Right lobe of liver (tissue), 6 donors: ENCODE data around the gene ALKBH6. TPM values are rescaled to one million over a fixed set of nuclear protein-coding genes. Genes with fewer than 3 reads are reported as not detected.
A peak's percentile ranks its signal among the peaks of the same experiment; 100 is the strongest.

ENCODE experiments used
- ATAC-seq, 4 donors: fragments of 200-7000 bp; cut with Tn5 transposase; one replicate each; pipeline ENCODE4 v1.9.1; 2020; ENCODE audit warnings: mild to moderate bottlenecking in 4 of 4, moderate library complexity in 4 of 4
- DNase-seq, 3 donors: peaks; one replicate each; pipeline ENCODE4 v3.0.0-alpha.2; 2020
- H3K27ac ChIP-seq, 3 donors: fragments of 200-600 bp; one replicate each; pipeline ENCODE4 v1.8.0; 2022
- H3K27me3 ChIP-seq, 2 donors: fragments of 200-600 bp; one replicate each; pipeline ENCODE4 v1.8.0; 2022
- H3K36me3 ChIP-seq, 4 donors: fragments of 200-600 bp; sonication (generic) in 1 of 4; one replicate each; pipeline versions ENCODE4 v1.5.1 to v1.8.0; 2017 to 2022; ENCODE audit warnings: control low read depth in 1 of 4
- H3K4me1 ChIP-seq, 4 donors: fragments of 200-600 bp; sonication (generic) in 1 of 4; one replicate each; pipeline versions ENCODE4 v1.5.1 to v1.8.0; 2017 to 2022; ENCODE audit warnings: control low read depth in 1 of 4
- H3K4me3 ChIP-seq, 3 donors: fragments of 200-600 bp; one replicate each; pipeline ENCODE4 v1.8.0; 2022
- H3K9me3 ChIP-seq, 4 donors: fragments of 200-600 bp; sonication (generic) in 1 of 4; one replicate each; pipeline versions ENCODE4 v1.5.1 to v1.8.0; 2017 to 2022; ENCODE audit warnings: control low read depth in 1 of 4
- POLR2A ChIP-seq: fragments of 450-650 bp; IDR thresholded peaks from one replicate; pipeline ENCODE4 v1.6.1; 2017; ENCODE audit warnings: antibody characterized with exemption, mild to moderate bottlenecking
- WGBS: methylation state at CpG from one replicate; pipeline ENCODE4 v1.1.6; 2018; ENCODE audit warnings: low coverage, low lambda C conversion rate; ENCODE audit not compliant: insufficient coverage; ENCODE audit errors: missing lambda C conversion rate; 5-methylcytosine and 5-hydroxymethylcytosine counted together
- intact Hi-C, 2 donors: fragments of 100-400 bp; cut with DNase I; formaldehyde crosslinking; loops; one replicate each; pipeline versions ENCODE4 v1.11.2 to v1.14.1; 2022
- total RNA-seq, 6 experiments: library from RNA; depleted of rRNA in 2 of 6; stranded (reverse); fragments of >200 nt in 2 of 6; fragmentation: NEBNext Ultra II Directional in 3 of 6; extraction: Animal tissue kit (Norgen Biotek cat#: 25700) in 3 of 6; gene quantifications; one replicate each; pipeline versions ENCODE4 v1.1.0 to v1.2.4, GENCODE V29; 2016 to 2023
- TF ChIP-seq, protein P1 (sequence below), 4 donors: fragments of 200-600 bp in 3 of 4; fragments of 450-650 bp in 1 of 4; IDR thresholded peaks; one replicate each; pipeline versions ENCODE4 v1.5.1 to v1.8.0; 2016 to 2022; ENCODE audit warnings: antibody characterized with exemption in 4 of 4, mild to moderate bottlenecking in 2 of 4
- donor health status: DM: no; HTN: yes; CAD: no.
- donor health status: DM: no; HTN: no; CAD: no.
- donor health status: DM: no; HTN: no; CAD: no.
- donor health status: DM: no; HTN: yes; CAD: no.
- donor health status: DM: no; HTN: yes; CAD: no.

ALKBH6 gene
- total RNA-seq, 6 experiments from 2014 or later: 9.7 to 31.2 (median 11.5) TPM

DNA sequence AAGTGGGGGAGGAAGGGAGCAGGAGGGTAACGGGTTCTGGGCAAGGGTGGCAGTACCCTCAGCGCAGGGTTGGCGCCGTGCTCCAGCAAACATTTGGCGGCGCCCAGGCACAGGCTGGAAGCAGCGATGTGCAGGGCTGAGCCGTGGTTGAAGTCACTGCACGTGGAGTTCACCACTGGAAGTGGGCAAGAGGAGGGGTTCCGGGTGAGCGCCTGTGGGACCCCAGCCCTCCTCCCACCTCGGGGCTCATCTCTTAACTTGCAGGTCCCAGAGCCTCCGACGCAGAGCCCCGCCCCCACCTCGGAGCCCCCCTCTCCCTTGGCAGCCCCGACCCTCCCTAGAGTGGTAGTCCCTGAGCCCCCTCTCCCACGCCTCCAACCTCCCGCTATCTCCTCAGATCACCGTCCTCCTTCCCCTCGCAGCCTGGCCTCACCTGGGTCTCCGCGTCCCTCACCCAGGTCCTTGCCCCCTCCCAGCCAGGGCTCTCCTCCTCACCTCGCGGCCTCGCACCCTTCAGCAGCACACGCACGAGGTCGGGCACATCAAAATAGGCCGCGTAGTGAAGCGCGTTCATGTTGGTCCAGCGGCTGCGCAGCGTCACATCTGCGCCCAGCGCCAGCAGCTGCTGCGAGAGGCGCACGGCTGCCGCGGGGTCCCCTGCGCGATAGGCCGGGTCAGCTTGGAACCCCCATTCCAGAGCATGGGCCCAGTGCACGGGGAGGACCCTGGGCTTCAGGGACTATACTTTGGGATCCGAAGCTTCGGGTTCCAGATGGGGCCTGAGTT is 12.3 kb upstream of the ALKBH6 start:
- no peak for DNase-seq
- H3K27ac ChIP-seq: no peak overlapping the region
- no peak overlapping the region for H3K4me3 ChIP-seq
- no peaks in the 10 kb centered on the region for H3K27me3 ChIP-seq
- no peaks in the 10 kb centered on the region for H3K9me3 ChIP-seq
- ATAC-seq: peak in 1 of 4 donors; percentile 15
- 87% methylated on average over 21 of the region's 49 CpGs for WGBS
- no peak for TF ChIP-seq POLR2A
- TF ChIP-seq, protein P1, sequence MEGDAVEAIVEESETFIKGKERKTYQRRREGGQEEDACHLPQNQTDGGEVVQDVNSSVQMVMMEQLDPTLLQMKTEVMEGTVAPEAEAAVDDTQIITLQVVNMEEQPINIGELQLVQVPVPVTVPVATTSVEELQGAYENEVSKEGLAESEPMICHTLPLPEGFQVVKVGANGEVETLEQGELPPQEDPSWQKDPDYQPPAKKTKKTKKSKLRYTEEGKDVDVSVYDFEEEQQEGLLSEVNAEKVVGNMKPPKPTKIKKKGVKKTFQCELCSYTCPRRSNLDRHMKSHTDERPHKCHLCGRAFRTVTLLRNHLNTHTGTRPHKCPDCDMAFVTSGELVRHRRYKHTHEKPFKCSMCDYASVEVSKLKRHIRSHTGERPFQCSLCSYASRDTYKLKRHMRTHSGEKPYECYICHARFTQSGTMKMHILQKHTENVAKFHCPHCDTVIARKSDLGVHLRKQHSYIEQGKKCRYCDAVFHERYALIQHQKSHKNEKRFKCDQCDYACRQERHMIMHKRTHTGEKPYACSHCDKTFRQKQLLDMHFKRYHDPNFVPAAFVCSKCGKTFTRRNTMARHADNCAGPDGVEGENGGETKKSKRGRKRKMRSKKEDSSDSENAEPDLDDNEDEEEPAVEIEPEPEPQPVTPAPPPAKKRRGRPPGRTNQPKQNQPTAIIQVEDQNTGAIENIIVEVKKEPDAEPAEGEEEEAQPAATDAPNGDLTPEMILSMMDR (IDR thresholded peaks at IDR 0.05): no peak
- H3K4me1 ChIP-seq: no peaks in the 10 kb centered on the region
- intact Hi-C loops: no loop called here
- no peaks in the 10 kb centered on the region for H3K36me3 ChIP-seq

DNA sequence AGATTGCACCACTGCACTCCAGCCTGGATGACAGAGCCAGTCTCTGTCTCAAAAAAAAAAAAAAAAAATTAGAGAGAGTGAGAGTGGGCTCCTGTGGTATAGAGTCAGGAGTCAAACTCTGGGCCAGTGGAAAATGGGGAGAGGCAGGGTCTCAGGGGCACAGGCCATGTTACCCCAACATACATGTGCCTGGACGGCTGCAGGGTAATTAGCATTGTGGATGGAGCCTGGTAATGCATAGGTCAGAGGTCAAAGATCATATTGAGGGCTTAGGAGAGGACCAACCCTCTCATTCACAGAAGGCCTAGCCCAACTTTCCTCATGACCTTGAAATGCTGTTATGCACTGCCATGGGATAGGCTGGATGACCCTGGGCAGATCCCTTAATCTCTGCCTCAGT is 11.5 kb upstream of the ALKBH6 start:
- H3K4me1 ChIP-seq: no peaks in the 10 kb centered on the region
- H3K27me3 ChIP-seq: no peaks in the 10 kb centered on the region
- no peak for DNase-seq
- no peak overlapping the region for H3K4me3 ChIP-seq
- WGBS: 29% methylated on average over 1 of the region's 1 CpG
- intact Hi-C loops: no loop called here
- H3K27ac ChIP-seq: no peak overlapping the region
- no peaks in the 10 kb centered on the region for H3K36me3 ChIP-seq
- TF ChIP-seq, protein P1 (IDR thresholded peaks at IDR 0.05): no peak
- no peak for TF ChIP-seq POLR2A
- H3K9me3 ChIP-seq: no peaks in the 10 kb centered on the region
- no peak for ATAC-seq

DNA sequence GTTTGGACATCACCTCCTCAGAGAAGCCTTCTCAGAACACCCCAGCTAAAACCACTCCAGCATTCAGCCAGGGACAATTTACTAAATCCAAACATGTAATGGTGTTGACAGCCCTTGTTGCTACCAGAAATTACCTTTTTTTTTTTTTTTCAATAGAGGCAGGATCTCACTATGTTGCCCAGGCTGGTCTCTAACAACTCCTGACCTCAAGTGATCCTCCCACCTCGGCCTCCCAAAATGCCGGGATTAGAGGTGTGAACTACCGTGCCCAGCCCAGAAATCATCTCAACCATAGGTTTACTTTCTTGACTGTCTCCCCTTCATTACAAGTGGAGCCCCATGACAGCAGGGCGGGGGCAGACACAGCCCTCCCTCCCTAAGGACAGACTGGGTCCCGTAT is 9.4 kb upstream of the ALKBH6 start:
- no peaks in the 10 kb centered on the region for H3K4me1 ChIP-seq
- no peaks in the 10 kb centered on the region for H3K36me3 ChIP-seq
- intact Hi-C loops: no loop called here
- H3K9me3 ChIP-seq: no peaks in the 10 kb centered on the region
- WGBS: 94% methylated on average over 5 of the region's 5 CpGs
- H3K4me3 ChIP-seq: no peak overlapping the region
- no peak for TF ChIP-seq POLR2A
- TF ChIP-seq, protein P1 (IDR thresholded peaks at IDR 0.05): no peak
- DNase-seq (no peak), ATAC-seq (no peak)
- H3K27ac ChIP-seq: no peak overlapping the region
- no peaks in the 10 kb centered on the region for H3K27me3 ChIP-seq

DNA sequence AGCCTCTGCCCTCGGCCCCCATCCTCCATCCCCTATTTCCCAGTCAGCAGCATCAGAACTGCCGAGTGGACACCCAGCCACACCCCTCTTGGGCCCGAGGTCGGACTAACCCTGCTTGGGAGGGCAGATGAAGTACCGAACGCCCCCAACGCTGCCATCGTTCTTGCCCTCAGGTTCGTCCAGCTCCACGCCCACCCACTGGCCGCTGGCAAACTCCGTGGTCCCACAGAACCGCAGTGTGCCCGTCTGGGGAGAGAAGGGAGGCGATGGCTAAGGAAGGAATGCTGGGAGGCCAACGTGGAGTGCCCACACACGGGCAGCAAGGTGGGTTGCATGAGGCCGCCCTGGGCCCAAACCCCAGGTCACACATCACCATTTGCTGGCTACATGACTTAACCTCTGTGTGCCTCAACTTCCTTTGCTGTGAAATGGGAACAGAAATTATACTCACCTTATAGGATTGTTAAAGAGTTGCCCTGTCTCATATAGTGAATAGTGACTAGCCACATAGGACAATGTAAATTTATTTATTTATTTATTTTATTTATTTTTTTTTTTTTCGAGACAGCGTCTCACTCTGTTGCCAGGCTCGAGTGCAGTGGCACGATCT is 5.2 kb upstream of the ALKBH6 start:
- TF ChIP-seq, protein P1 (IDR thresholded peaks at IDR 0.05): no peak
- no peak for TF ChIP-seq POLR2A
- no peaks in the 10 kb centered on the region for H3K36me3 ChIP-seq
- no peak for DNase-seq
- H3K27ac ChIP-seq: no peak overlapping the region
- H3K27me3 ChIP-seq: no peaks in the 10 kb centered on the region
- H3K9me3 ChIP-seq: no peaks in the 10 kb centered on the region
- ATAC-seq: no peak
- H3K4me3 ChIP-seq: no peak overlapping the region
- 96% methylated on average over 5 of the region's 22 CpGs for WGBS
- intact Hi-C loops: no loop called here
- peaks cover 0 to 4% (median 0%) of the 10 kb centered on the region in 4 donors for H3K4me1 ChIP-seq
